Thoracic aorta (tissue), 2 donors: Measurements from ENCODE around the gene DPP6. TPM values are rescaled to one million over a fixed set of nuclear protein-coding genes. Genes with fewer than 3 reads are reported as not detected.

Experiments
- ATAC-seq: fragments of 150-250 bp; one replicate; pipeline ENCODE4 v1.8.0; 2017; ENCODE audit warnings: low read depth; ENCODE audit not compliant: insufficient number of reproducible peaks, low FRiP score
- DNase-seq: peaks from one replicate; pipeline ENCODE4 v3.0.0-alpha.2; 2020; ENCODE audit warnings: low spot score
- H3K27ac ChIP-seq, 2 donors: fragments of 200-600 bp; sonication (generic); 1 replicate in 1 of 2; 2 replicates in 1 of 2; pipeline ENCODE4 v1.5.1; 2016; ENCODE audit warnings: mild to moderate bottlenecking in 2 of 2, moderate library complexity in 2 of 2
- H3K27me3 ChIP-seq: fragments of 200-600 bp; sonication (generic); replicated peaks from 2 replicates; pipeline ENCODE4 v1.6.0; 2016; ENCODE audit warnings: mild to moderate bottlenecking; ENCODE audit not compliant: insufficient read depth
- H3K36me3 ChIP-seq: fragments of 200-600 bp; sonication (generic); one replicate; pipeline ENCODE4 v1.5.1; 2016
- H3K4me1 ChIP-seq, 2 donors: fragments of 200-600 bp; sonication (generic); 1 replicate in 1 of 2; 2 replicates in 1 of 2; pipeline versions ENCODE4 v1.5.1 to v1.6.0; 2016; ENCODE audit warnings: low read depth in 2 of 2, mild to moderate bottlenecking in 1 of 2; ENCODE audit not compliant: control insufficient read depth in 1 of 2
- H3K4me3 ChIP-seq: fragments of 200-600 bp; sonication (generic); 2 replicates; pipeline ENCODE4 v1.5.1; 2016; ENCODE audit warnings: mild to moderate bottlenecking
- H3K9me3 ChIP-seq: fragments of 200-600 bp; sonication (generic); 2 replicates; pipeline ENCODE4 v1.5.1; 2016
- CTCF ChIP-seq: fragments of 200-600 bp; sonication (generic); IDR thresholded peaks from one replicate; pipeline ENCODE4 v1.5.1; 2019; ENCODE audit warnings: antibody characterized with exemption
- total RNA-seq, 2 donors: library from RNA; depleted of rRNA; stranded (reverse); fragments of >200 nt; gene quantifications; one replicate each; pipeline versions ENCODE4 v1.1.0 to v1.2.3, GENCODE V29; 2016

Gene DPP6
- total RNA-seq, 2 donors from 2014 or later: not detected

GRCh38 chr7:154862153-154862791, 810.1 kb downstream of the DPP6 start:
- no peak for DNase-seq
- no peak for TF ChIP-seq CTCF
- H3K4me3 ChIP-seq: no peak overlapping the region
- no peak for ATAC-seq
- no peaks in the 10 kb centered on the region for H3K4me1 ChIP-seq
- no peak overlapping the region for H3K27ac ChIP-seq
- no peaks in the 10 kb centered on the region for H3K27me3 ChIP-seq
- H3K9me3 ChIP-seq: no peaks in the 10 kb centered on the region
- H3K36me3 ChIP-seq: no peaks in the 10 kb centered on the region

GRCh38 chr7:154863766-154864522, 811.7 kb downstream of the DPP6 start:
- TF ChIP-seq CTCF: no peak
- Histone ChIP-seq H3K36me3 (no peaks in the 10 kb centered on the region), H3K9me3 (no peaks in the 10 kb centered on the region), H3K4me3 (no peak overlapping the region), H3K27me3 (no peaks in the 10 kb centered on the region), H3K4me1 (no peaks in the 10 kb centered on the region), H3K27ac (no peak overlapping the region)
- no peak for ATAC-seq
- DNase-seq: no peak

GRCh38 chr7:154864523-154864891, 812.3 kb downstream of the DPP6 start:
- Histone ChIP-seq H3K36me3 (no peaks in the 10 kb centered on the region), H3K4me1 (no peaks in the 10 kb centered on the region), H3K4me3 (no peak overlapping the region), H3K27me3 (no peaks in the 10 kb centered on the region), H3K27ac (no peak overlapping the region), H3K9me3 (no peaks in the 10 kb centered on the region)
- no peak for TF ChIP-seq CTCF
- DNase-seq (no peak), ATAC-seq (no peak)

- ATAC-seq (no peak), DNase-seq (no peak)
- Histone ChIP-seq H3K27me3 (no peaks in the 10 kb centered on the region), H3K4me1 (no peaks in the 10 kb centered on the region), H3K9me3 (no peaks in the 10 kb centered on the region), H3K27ac (no peak overlapping the region), H3K36me3 (no peaks in the 10 kb centered on the region), H3K4me3 (no peak overlapping the region)
- TF ChIP-seq CTCF: no peak
Observed at GRCh38 chr7:154865984-154866685, 813.9 kb downstream of the DPP6 start.

- Histone ChIP-seq H3K9me3 (no peaks in the 10 kb centered on the region), H3K4me3 (no peak overlapping the region), H3K27me3 (no peaks in the 10 kb centered on the region), H3K4me1 (no peaks in the 10 kb centered on the region), H3K27ac (no peak overlapping the region), H3K36me3 (no peaks in the 10 kb centered on the region)
- ATAC-seq (no peak), DNase-seq (no peak)
- no peak for TF ChIP-seq CTCF
Observed at GRCh38 chr7:154867068-154867467, 814.9 kb downstream of the DPP6 start.
